K562 (cell line): ENCODE measurements around the gene C16orf96. TPM values are rescaled to one million over a fixed set of nuclear protein-coding genes. Genes with fewer than 3 reads are reported as not detected.

ENCODE experiments used
- COPS2 ChIP-seq: fragments of 450-650 bp; conservative IDR thresholded peaks from 2 replicates; pipeline ENCODE4 v1.6.1; 2016; ENCODE audit warnings: mild to moderate bottlenecking, moderate library complexity
- GABPA ChIP-seq: fragments of 200-800 bp; sonication (Bioruptor generic); conservative IDR thresholded peaks from 2 replicates; pipeline ENCODE4 v1.6.1; 2016; ENCODE audit warnings: low read depth, missing genetic modification characterization, missing compliant biosample characterization
- JUN ChIP-seq, 2 experiments: sonication (generic) in 1 of 2; formaldehyde crosslinking in 1 of 2; IDR thresholded peaks; 2 replicates each; pipeline versions ENCODE4 v1.6.1 to v1.8.0; 2012 to 2022; ENCODE audit warnings: borderline replicate concordance in 2 of 2, mild to moderate bottlenecking in 2 of 2, improper control_type of control experiment in 1 of 2, low read depth in 1 of 2, low read length in 1 of 2, missing genetic modification reagents in 1 of 2
- KLF1 ChIP-seq: fragments of 450-650 bp; IDR thresholded peaks from 2 replicates; pipeline ENCODE4 v1.6.1; 2016; ENCODE audit warnings: missing genetic modification characterization, missing compliant biosample characterization
- RFX1 ChIP-seq: fragments of 450-650 bp; IDR thresholded peaks from 2 replicates; pipeline ENCODE4 v1.6.1; 2016; ENCODE audit warnings: mild to moderate bottlenecking, moderate library complexity
- ZNF12 ChIP-seq: sonication (generic); formaldehyde crosslinking; IDR thresholded peaks from 2 replicates; pipeline ENCODE4 v1.4.0; 2020; ENCODE audit warnings: mild to moderate bottlenecking, missing genetic modification reagents
- ZNF583 ChIP-seq: fragments of 250-450 bp; sonication (Bioruptor Pico); IDR thresholded peaks from 2 replicates; pipeline ENCODE4 v1.4.0; 2020
- ZNF584 ChIP-seq: fragments of 200-800 bp; sonication (Bioruptor generic); IDR thresholded peaks from 2 replicates; pipeline ENCODE4 v1.6.1; 2016; ENCODE audit warnings: low read depth, mild to moderate bottlenecking, missing genetic modification characterization, missing compliant biosample characterization
- ZSCAN32 ChIP-seq: fragments of 450-650 bp; formaldehyde crosslinking; IDR thresholded peaks from 2 replicates; pipeline ENCODE4 v1.4.0; 2020; ENCODE audit warnings: mild to moderate bottlenecking, moderate library complexity
- polyA plus RNA-seq, 8 experiments: library from polyadenylated mRNA; depleted of rRNA in 4 of 8; stranded (reverse) in 5 of 8; unstranded in 3 of 8; fragments of >200 nt; fragmentation: Nextera tagmentation in 2 of 8; fragmentation: Illumina TruSeq in 1 of 8; extraction: Ambion mirVana in 2 of 8; extraction: Trizol in 1 of 8; gene quantifications; 2 replicates each; pipeline versions ENCODE4 v1.2.1 to v1.2.3, GENCODE V29; 2011 to 2014; ENCODE audit warnings: inconsistent platforms in 1 of 8, missing spikeins in 1 of 8
- total RNA-seq, 7 experiments: library from RNA; depleted of rRNA in 6 of 7; stranded (reverse); fragments of >200 nt in 6 of 7; fragmentation: Illumina TruSeq in 2 of 7; extraction: Trizol in 2 of 7; gene quantifications; 2 replicates each; pipeline versions ENCODE4 v1.2.1 to v1.2.3, GENCODE V29; 2011 to 2021; ENCODE audit warnings: low replicate concordance in 1 of 7
- TF ChIP-seq, protein P1 (sequence below), 3 experiments: fragments of 200-800 bp in 1 of 3; fragments of 250-450 bp in 1 of 3; fragments of 450-650 bp in 1 of 3; sonication (Bioruptor Pico) in 1 of 3; sonication (Bioruptor generic) in 1 of 3; formaldehyde crosslinking in 1 of 3; IDR thresholded peaks; 2 replicates each; pipeline versions ENCODE4 v1.6.1 to v1.8.0; 2016 to 2022; ENCODE audit warnings: mild to moderate bottlenecking in 2 of 3, missing genetic modification characterization in 2 of 3, missing compliant biosample characterization in 1 of 3, moderate library complexity in 1 of 3
- TF ChIP-seq, protein P2 (sequence below): IDR thresholded peaks from 3 replicates; pipeline ENCODE4 v1.6.1; 2011; ENCODE audit warnings: borderline replicate concordance, mild to moderate bottlenecking, moderate library complexity; ENCODE audit not compliant: insufficient read length; ENCODE audit errors: extremely low read depth

Gene C16orf96
- total and polyA plus RNA-seq, 9 of the 15 experiments (the other 6 are each of a cell fraction or from before 2014, with no cell fraction given), result not detected

DNA sequence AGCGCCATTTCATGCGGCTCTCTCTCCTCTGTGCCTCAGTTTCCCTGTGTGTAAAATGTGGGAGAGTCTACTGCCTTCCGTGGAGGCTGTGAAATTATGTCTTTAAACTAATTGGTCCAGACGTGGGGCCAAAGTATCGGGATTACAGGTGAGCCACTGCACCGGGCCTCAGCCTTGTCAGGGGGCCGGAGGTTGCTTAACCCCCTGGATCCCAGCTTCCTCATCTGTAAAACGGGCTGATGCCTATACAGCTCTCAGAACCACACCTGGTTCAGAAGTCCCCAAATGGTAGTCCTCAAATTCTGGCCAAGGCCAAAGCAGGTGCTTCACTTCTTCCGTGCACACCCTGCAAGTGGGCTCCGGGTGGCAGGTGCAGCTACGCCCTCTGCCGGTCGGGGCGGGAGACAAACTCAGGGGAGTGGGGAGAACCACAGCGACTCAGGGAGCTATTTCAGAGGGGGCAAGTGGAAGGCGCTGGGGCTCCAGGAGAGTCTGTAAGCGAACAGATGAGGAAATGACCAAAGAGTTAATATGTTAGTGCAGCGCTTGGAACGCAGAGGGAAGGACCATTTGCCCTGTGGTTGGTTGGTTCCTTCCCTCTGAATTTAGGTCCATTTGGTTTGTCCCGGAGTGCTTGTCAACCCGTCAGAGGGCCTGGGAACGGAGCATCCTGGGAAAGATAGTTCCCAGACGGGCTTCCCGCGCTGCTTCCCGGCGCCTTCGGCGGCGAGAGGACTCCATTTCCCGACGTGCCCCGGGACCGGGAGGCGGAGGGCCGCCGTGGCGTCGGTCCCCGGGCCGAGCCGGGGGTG is 68.1 kb downstream of the C16orf96 start, which contains the start of gene MGRN1 (continued):
- TF ChIP-seq KLF1 (tag) (no peak), ZSCAN32 (no peak), ZNF12 (CRISPR knock-in tag) (no peak), ZNF584 (CRISPR knock-in tag) (0 out of 2 replicates have a peak, but pooled peaks have one; percentile 49), ZNF583 (CRISPR knock-in tag) (no peak; the same call in 1 of the 2 replicates), COPS2 (no peak), RFX1 (no peak), GABPA (tag) (0 out of 2 replicates have a peak, but pooled peaks have one; percentile 44), JUN (IDR thresholded peaks at IDR 0.05; ENCODE audit: borderline replicate concordance, low read depth, low read length) (peak; percentile 9; the same call in 1 of the 2 replicates), JUN (CRISPR knock-in tag; IDR thresholded peaks at IDR 0.05; ENCODE audit: borderline replicate concordance) (no peak)
- TF ChIP-seq, protein P1, sequence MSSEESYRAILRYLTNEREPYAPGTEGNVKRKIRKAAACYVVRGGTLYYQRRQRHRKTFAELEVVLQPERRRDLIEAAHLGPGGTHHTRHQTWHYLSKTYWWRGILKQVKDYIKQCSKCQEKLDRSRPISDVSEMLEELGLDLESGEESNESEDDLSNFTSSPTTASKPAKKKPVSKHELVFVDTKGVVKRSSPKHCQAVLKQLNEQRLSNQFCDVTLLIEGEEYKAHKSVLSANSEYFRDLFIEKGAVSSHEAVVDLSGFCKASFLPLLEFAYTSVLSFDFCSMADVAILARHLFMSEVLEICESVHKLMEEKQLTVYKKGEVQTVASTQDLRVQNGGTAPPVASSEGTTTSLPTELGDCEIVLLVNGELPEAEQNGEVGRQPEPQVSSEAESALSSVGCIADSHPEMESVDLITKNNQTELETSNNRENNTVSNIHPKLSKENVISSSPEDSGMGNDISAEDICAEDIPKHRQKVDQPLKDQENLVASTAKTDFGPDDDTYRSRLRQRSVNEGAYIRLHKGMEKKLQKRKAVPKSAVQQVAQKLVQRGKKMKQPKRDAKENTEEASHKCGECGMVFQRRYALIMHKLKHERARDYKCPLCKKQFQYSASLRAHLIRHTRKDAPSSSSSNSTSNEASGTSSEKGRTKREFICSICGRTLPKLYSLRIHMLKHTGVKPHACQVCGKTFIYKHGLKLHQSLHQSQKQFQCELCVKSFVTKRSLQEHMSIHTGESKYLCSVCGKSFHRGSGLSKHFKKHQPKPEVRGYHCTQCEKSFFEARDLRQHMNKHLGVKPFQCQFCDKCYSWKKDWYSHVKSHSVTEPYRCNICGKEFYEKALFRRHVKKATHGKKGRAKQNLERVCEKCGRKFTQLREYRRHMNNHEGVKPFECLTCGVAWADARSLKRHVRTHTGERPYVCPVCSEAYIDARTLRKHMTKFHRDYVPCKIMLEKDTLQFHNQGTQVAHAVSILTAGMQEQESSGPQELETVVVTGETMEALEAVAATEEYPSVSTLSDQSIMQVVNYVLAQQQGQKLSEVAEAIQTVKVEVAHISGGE (CRISPR knock-in tag; IDR thresholded peaks at IDR 0.05), result peak in 1 of 3 experiments; percentile 82; a peak in 2 of 6 replicates
- TF ChIP-seq, protein P2, sequence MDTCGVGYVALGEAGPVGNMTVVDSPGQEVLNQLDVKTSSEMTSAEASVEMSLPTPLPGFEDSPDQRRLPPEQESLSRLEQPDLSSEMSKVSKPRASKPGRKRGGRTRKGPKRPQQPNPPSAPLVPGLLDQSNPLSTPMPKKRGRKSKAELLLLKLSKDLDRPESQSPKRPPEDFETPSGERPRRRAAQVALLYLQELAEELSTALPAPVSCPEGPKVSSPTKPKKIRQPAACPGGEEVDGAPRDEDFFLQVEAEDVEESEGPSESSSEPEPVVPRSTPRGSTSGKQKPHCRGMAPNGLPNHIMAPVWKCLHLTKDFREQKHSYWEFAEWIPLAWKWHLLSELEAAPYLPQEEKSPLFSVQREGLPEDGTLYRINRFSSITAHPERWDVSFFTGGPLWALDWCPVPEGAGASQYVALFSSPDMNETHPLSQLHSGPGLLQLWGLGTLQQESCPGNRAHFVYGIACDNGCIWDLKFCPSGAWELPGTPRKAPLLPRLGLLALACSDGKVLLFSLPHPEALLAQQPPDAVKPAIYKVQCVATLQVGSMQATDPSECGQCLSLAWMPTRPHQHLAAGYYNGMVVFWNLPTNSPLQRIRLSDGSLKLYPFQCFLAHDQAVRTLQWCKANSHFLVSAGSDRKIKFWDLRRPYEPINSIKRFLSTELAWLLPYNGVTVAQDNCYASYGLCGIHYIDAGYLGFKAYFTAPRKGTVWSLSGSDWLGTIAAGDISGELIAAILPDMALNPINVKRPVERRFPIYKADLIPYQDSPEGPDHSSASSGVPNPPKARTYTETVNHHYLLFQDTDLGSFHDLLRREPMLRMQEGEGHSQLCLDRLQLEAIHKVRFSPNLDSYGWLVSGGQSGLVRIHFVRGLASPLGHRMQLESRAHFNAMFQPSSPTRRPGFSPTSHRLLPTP, result no peak
